ENCODE data around the gene ASGR1.
"Not testable (repeated sequence)": the region's sequence is repeated elsewhere in the genome, so short reads cannot be mapped to it uniquely, and the experiment has no call there.

Gene ASGR1

GRCh38 chr17:7191069-7191468 is 11.9 kb upstream of the ASGR1 start:
- no peak for DNase-seq (ENCODE audit: low read depth in 2 of 2)

GRCh38 chr17:7190276-7190917 is 11.2 kb upstream of the ASGR1 start:
- DNase-seq (ENCODE audit: low read depth in 2 of 2) = no peak

GRCh38 chr17:7186241-7186640 is 7.1 kb upstream of the ASGR1 start:
- no peak for DNase-seq (ENCODE audit: low read depth in 2 of 2)

- no peak for DNase-seq (ENCODE audit: low read depth in 2 of 2)
These were observed 5.5 kb upstream of the ASGR1 start for GRCh38 chr17:7184647-7185046.

GRCh38 chr17:7184091-7184488 is 4.9 kb upstream of the ASGR1 start:
- no peak for DNase-seq (ENCODE audit: low read depth in 2 of 2)

GRCh38 chr17:7183433-7184090 is 4.4 kb upstream of the ASGR1 start:
- no peak for DNase-seq (ENCODE audit: low read depth in 2 of 2)

GRCh38 chr17:7182101-7182500 is 2.9 kb upstream of the ASGR1 start:
- not testable (repeated sequence) for DNase-seq (ENCODE audit: low read depth in 2 of 2)

GRCh38 chr17:7178973-7179316 is 225 bp downstream of the ASGR1 start:
- no peak for DNase-seq (ENCODE audit: low read depth in 2 of 2)

- no peak for DNase-seq (ENCODE audit: low read depth in 2 of 2)
These were observed 1.2 kb downstream of the ASGR1 start for GRCh38 chr17:7177954-7178477.

GRCh38 chr17:7177191-7177953 is 1.8 kb downstream of the ASGR1 start:
- DNase-seq (ENCODE audit: low read depth in 2 of 2) = peak; percentile 25 to 38

- no peak for DNase-seq (ENCODE audit: low read depth in 2 of 2)
These were observed 2.4 kb downstream of the ASGR1 start for GRCh38 chr17:7176841-7177190.

GRCh38 chr17:7176107-7176840 is 2.9 kb downstream of the ASGR1 start:
- no peak for DNase-seq (ENCODE audit: low read depth in 2 of 2)

GRCh38 chr17:7175330-7175733 is 3.8 kb downstream of the ASGR1 start:
- DNase-seq (ENCODE audit: low read depth in 2 of 2) = no peak

- no peak for DNase-seq (ENCODE audit: low read depth in 2 of 2)
These were observed 4.4 kb downstream of the ASGR1 start for GRCh38 chr17:7174603-7175326.

GRCh38 chr17:7173687-7174602 is 5.2 kb downstream of the ASGR1 start:
- DNase-seq (ENCODE audit: low read depth in 2 of 2) = peak in 1 of 2 donors; percentile 19

GRCh38 chr17:7172522-7173191 is 6.5 kb downstream of the ASGR1 start:
- not testable (repeated sequence) for DNase-seq (ENCODE audit: low read depth in 2 of 2)

- not testable (repeated sequence) for DNase-seq (ENCODE audit: low read depth in 2 of 2)
These were observed 9.6 kb downstream of the ASGR1 start for GRCh38 chr17:7169565-7169908.

GRCh38 chr17:7168841-7169564 is 10.2 kb downstream of the ASGR1 start:
- not testable (repeated sequence) for DNase-seq (ENCODE audit: low read depth in 2 of 2)

- no peak for DNase-seq (ENCODE audit: low read depth in 2 of 2)
These were observed 11.3 kb downstream of the ASGR1 start for GRCh38 chr17:7167832-7168231.

All from stimulated activated CD8-positive, alpha-beta memory T cell treated with anti-CD3 and anti-CD28 coated beads, Interleukin-7, amount 100 ng/mL, for 1 hour (primary cell).